Brain microvascular endothelial cell (primary cell): ENCODE measurements around the gene CFP.

Source experiments
- DNase-seq: peaks from one replicate; pipeline ENCODE4 v3.0.0-alpha.2; 2020
- H3K27ac ChIP-seq: fragments of 250-450 bp; sonication (Bioruptor Pico); 2 replicates; pipeline ENCODE4 v1.5.1; 2020; ENCODE audit warnings: mild to moderate bottlenecking, moderate library complexity
- H3K27me3 ChIP-seq: fragments of 250-450 bp; sonication (Bioruptor Pico); replicated peaks from 2 replicates; pipeline ENCODE4 v1.5.1; 2020; ENCODE audit warnings: mild to moderate bottlenecking
- H3K36me3 ChIP-seq: fragments of 250-450 bp; sonication (Bioruptor Pico); replicated peaks from 2 replicates; pipeline ENCODE4 v1.5.1; 2020; ENCODE audit warnings: mild to moderate bottlenecking
- H3K4me3 ChIP-seq: 2 replicates; pipeline ENCODE4 v1.5.1; 2011; ENCODE audit warnings: low read depth, mild to moderate bottlenecking, control low read depth, low read length, moderate library complexity
- in situ Hi-C: cut with HindIII; loops from 2 replicates; pipeline ENCODE4 v1.10.0; 2017; ENCODE audit warnings: low sequenced_read_pairs, low pct_ligation_motif_present
- TF ChIP-seq, protein P1 (sequence below): IDR thresholded peaks from 2 replicates; pipeline ENCODE4 v1.5.1; 2011; ENCODE audit warnings: low read depth, mild to moderate bottlenecking, moderate library complexity, low read length, control low read depth, inconsistent platforms; ENCODE audit errors: missing control alignments

Gene CFP

DNA sequence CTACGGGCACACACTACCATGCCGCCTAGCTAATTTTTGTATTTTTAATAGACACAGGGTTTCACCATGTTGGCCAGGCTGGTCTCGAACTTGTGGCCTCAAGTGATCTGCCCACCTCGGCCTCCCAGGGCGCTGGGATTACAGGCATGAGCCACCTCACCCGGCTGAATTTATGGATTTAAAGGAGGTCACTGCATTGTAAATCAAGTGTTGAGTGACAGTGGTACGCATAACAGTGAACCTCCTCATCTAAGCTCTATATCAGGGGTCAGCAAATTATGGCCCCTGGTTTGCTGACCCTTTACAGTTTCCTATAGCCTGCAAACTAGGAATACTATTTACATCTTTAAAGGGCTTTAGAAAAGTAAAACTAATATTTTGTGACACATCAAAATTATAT is 31.8 kb upstream of the CFP start:
- DNase-seq, result no peak
- peak overlapping the region; percentile 91 for H3K27ac ChIP-seq
- no peak overlapping the region for H3K4me3 ChIP-seq
- H3K36me3 ChIP-seq, result peaks cover 4% of the 10 kb centered on the region
- no peaks in the 10 kb centered on the region for H3K27me3 ChIP-seq
- in situ Hi-C loops, result no loop called here
- TF ChIP-seq, protein P1, sequence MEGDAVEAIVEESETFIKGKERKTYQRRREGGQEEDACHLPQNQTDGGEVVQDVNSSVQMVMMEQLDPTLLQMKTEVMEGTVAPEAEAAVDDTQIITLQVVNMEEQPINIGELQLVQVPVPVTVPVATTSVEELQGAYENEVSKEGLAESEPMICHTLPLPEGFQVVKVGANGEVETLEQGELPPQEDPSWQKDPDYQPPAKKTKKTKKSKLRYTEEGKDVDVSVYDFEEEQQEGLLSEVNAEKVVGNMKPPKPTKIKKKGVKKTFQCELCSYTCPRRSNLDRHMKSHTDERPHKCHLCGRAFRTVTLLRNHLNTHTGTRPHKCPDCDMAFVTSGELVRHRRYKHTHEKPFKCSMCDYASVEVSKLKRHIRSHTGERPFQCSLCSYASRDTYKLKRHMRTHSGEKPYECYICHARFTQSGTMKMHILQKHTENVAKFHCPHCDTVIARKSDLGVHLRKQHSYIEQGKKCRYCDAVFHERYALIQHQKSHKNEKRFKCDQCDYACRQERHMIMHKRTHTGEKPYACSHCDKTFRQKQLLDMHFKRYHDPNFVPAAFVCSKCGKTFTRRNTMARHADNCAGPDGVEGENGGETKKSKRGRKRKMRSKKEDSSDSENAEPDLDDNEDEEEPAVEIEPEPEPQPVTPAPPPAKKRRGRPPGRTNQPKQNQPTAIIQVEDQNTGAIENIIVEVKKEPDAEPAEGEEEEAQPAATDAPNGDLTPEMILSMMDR, result no peak

DNA sequence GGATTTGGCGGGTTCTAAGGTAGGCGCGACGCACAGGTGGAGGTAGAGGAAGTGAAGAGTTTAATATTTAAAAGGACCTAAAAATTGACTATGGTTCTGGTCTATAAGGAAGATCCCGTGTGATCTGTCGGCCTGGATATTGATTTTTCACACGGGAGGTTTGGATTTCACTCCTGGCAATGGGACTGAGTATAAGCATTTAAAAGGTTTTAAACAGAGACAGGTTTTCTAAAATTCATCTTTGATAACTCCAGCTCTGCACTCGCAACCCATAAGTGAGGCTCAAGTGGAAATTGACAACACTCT is 29.6 kb upstream of the CFP start:
- Histone ChIP-seq H3K27me3 (no peaks in the 10 kb centered on the region), H3K4me3 (peak overlapping the region; percentile 66), H3K36me3 (peaks cover 7% of the 10 kb centered on the region), H3K27ac (peak overlapping the region; percentile 98)
- in situ Hi-C loops, result no loop called here
- TF ChIP-seq, protein P1, result no peak
- DNase-seq, result no peak

DNA sequence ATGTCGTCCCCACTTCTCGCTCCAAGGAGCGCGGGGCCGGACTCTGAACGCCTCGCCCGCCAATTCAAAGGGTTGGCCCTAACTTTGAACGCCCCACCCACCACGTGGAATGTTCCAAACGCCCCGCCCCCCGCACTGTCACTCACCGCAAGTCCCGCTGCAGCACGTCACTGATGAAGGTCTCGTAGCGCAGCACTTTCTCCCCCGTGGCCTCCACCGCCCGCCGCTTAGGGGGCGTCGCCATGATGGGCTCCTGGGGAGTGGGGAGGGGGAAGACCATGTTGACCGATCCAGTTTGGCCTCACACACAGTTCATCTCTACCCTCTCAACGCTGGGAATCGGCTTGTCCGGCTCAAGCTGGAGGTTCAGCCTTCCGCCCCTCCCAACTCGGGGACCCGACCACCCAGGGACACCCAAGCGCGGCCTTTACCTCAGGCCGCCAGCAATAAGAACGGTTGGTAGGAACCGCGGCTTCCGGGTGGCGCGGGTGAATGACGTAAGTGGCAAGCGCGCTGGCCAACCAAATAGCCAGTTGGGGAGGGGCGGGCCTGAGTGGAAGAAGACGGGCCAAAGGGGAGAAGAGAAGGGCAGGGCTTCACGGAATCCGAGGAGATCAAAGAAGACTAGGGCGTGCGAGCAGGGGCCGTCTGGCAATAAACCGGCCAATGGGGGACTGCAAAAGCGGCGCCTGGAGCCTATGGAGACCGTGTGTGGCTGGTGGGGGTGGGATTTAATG is 29.1 kb upstream of the CFP start, which contains the start of gene UXT:
UXT (minus strand) TSS at position 497 of the 737 bp plus-strand sequence; CDS start at position 244, 253 bp downstream.
- TF ChIP-seq, protein P1, result no peak
- Histone ChIP-seq H3K27ac (peak within 1 kb of the TSS; percentile 98), H3K36me3 (peaks cover 7% of the 10 kb centered on the region), H3K27me3 (no peaks in the 10 kb centered on the region), H3K4me3 (peak within 1 kb of the TSS; percentile 66)
- in situ Hi-C loops, result no loop called here
- DNase-seq, result peak; percentile 93

DNA sequence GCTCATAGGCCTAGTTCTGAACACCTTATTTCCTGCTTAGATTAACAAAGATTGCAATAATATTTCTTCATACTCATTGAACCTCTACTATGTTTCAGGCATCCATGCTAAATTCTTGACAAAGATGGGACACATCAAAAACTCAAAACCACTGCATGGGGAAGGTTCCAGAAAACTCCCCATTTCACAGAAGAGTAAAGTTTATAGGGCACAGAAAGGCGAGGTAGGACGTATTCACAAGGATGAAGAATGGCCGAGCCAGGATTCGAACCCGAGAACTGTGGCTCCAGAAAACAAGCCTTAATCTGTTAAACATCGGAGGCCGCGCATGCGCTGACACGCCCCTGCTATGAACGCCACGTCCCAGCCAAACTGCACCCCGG is 28.6 kb upstream of the CFP start:
- peaks cover 7% of the 10 kb centered on the region for H3K36me3 ChIP-seq
- DNase-seq, result no peak
- H3K27me3 ChIP-seq, result no peaks in the 10 kb centered on the region
- in situ Hi-C loops, result no loop called here
- peak overlapping the region; percentile 66 for H3K4me3 ChIP-seq
- TF ChIP-seq, protein P1, result no peak
- peak overlapping the region; percentile 98 for H3K27ac ChIP-seq

DNA sequence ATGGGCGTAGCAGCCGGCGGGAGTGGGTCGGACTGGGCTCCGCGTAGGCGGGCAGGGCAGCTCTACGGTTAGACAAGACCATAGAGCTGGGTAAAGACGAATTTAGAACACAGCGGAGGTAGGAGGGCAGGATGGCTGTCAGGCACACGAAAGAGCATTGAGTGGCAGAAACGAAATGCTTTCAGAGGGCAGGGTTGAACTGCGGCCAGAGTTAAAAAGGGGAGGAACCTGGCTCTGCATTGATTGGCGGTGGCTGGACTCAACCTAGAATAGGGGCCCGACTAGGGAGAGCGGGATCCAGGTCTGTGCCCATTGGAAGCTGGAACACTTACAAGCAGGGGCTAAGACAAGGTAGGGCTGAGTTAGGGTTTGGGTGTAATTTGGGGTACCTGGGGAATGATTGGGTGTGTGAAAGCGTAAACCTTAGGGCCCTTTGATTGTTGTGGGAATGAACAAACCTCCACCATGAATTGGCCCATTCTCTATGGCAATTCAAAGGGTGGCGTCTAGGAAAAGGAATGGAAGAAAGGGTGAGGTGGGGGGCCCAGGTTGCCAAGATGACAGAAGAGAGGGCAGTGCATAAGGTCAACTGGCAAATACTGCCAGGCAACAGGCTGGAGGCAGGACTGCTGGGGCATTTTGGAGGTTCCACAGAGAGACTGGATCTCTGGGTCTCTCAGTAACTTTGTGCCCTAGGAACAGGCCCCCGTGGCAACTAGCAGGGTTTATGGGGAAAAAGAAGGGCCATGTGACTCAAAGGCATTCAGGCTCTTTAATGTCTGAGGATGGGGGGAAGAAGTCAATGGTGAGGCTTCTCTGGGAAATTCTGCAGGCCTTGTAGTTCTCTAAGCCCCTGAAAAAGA is 21.5 kb upstream of the CFP start:
- peaks cover 3% of the 10 kb centered on the region for H3K36me3 ChIP-seq
- TF ChIP-seq, protein P1, result no peak
- H3K4me3 ChIP-seq, result peak overlapping the region; percentile 42
- in situ Hi-C loops, result no loop called here
- no peak for DNase-seq
- peak overlapping the region; percentile 59 for H3K27ac ChIP-seq
- H3K27me3 ChIP-seq, result no peaks in the 10 kb centered on the region
